Tibial nerve (tissue), 4 donors: ENCODE results near the gene CPHXL.

Experiments
- EP300 ChIP-seq, 2 donors: sonication (generic); formaldehyde crosslinking; IDR thresholded peaks; one replicate each; pipeline ENCODE4 v1.6.1; 2017; ENCODE audit warnings: antibody characterized with exemption in 2 of 2, mild to moderate bottlenecking in 1 of 2
- POLR2A ChIP-seq, 2 donors: fragments of 450-650 bp; IDR thresholded peaks; one replicate each; pipeline ENCODE4 v1.6.1; 2017; ENCODE audit warnings: antibody characterized with exemption in 2 of 2, mild to moderate bottlenecking in 2 of 2, moderate library complexity in 2 of 2
- TF ChIP-seq, protein P1 (sequence below), 5 experiments: fragments of 200-600 bp in 3 of 5; fragments of 450-650 bp in 2 of 5; sonication (generic) in 3 of 5; IDR thresholded peaks; one replicate each; pipeline ENCODE4 v1.5.1; 2016 to 2019; ENCODE audit warnings: antibody characterized with exemption in 5 of 5, mild to moderate bottlenecking in 3 of 5, moderate library complexity in 2 of 5

DNA sequence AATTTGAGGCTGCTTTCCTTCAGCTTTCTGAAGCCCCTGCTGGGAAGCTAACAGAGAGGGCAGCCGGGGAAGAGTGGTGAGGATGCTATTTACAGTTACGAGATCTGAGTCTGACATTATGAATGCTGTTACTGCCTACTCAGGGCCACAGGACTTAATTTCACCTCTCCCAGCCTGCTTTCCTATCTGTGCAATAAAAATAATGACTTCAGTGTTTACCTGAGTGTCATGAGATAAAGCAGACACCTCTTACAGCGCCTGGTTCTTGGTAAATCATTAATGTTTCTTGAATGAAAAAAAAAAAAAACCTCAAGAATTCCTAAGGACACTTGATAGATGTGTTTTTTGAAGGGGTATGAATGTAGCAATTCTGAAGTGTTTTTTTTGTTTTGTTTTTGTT is 24.2 kb upstream of the CPHXL start:
- TF ChIP-seq, protein P1, sequence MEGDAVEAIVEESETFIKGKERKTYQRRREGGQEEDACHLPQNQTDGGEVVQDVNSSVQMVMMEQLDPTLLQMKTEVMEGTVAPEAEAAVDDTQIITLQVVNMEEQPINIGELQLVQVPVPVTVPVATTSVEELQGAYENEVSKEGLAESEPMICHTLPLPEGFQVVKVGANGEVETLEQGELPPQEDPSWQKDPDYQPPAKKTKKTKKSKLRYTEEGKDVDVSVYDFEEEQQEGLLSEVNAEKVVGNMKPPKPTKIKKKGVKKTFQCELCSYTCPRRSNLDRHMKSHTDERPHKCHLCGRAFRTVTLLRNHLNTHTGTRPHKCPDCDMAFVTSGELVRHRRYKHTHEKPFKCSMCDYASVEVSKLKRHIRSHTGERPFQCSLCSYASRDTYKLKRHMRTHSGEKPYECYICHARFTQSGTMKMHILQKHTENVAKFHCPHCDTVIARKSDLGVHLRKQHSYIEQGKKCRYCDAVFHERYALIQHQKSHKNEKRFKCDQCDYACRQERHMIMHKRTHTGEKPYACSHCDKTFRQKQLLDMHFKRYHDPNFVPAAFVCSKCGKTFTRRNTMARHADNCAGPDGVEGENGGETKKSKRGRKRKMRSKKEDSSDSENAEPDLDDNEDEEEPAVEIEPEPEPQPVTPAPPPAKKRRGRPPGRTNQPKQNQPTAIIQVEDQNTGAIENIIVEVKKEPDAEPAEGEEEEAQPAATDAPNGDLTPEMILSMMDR (IDR thresholded peaks at IDR 0.05): no peak
- TF ChIP-seq EP300 (IDR thresholded peaks at IDR 0.05) (no peak), POLR2A (IDR thresholded peaks at IDR 0.05) (no peak)
